B cell (primary cell): ENCODE data around the gene NOL4L.

Experiments
- CTCF ChIP-seq: fragments of 200-600 bp; IDR thresholded peaks from one replicate; pipeline ENCODE4 v1.8.0; 2022; ENCODE audit warnings: antibody characterized with exemption, mild to moderate bottlenecking
- EZH2 ChIP-seq: IDR thresholded peaks from 2 replicates; pipeline ENCODE4 v1.6.1; 2012; ENCODE audit warnings: borderline replicate concordance, low read depth, mild to moderate bottlenecking, moderate library complexity, low read length; ENCODE audit not compliant: insufficient read depth, poor library complexity, severe bottlenecking

- no peak for TF ChIP-seq EZH2
- TF ChIP-seq CTCF, result no peak
Measured at GRCh38 chr20:32468313-32468640, 116.9 kb downstream of the NOL4L start.
